Stimulated activated CD4-positive, alpha-beta T cell treated with anti-CD3 and anti-CD28 coated beads, Interleukin-15, amount 100 ng/mL, for 1 hour (primary cell): ENCODE results near the gene OMA1.
"Not testable (repeated sequence)": the region's sequence is repeated elsewhere in the genome, so short reads cannot be mapped to it uniquely, and the experiment has no call there.

ENCODE experiments used
- DNase-seq, 2 donors: peaks; one replicate each; pipeline ENCODE4 v3.0.0-alpha.2; 2020; ENCODE audit warnings: low read depth in 1 of 2, low spot score in 1 of 2

The OMA1 gene

GRCh38 chr1:58573705-58574591, 27.4 kb upstream of the OMA1 start:
- peak in 1 of 2 donors; percentile 2 for DNase-seq

GRCh38 chr1:58573138-58573537, 26.6 kb upstream of the OMA1 start:
- DNase-seq, result no peak

- DNase-seq, result no peak
Observed at GRCh38 chr1:58572690-58573089, 26.2 kb upstream of the OMA1 start.

GRCh38 chr1:58571616-58572015, 25.1 kb upstream of the OMA1 start:
- DNase-seq, result no peak

GRCh38 chr1:58570817-58571216, 24.3 kb upstream of the OMA1 start:
- no peak for DNase-seq

- no peak for DNase-seq
Observed at GRCh38 chr1:58570094-58570493, 23.6 kb upstream of the OMA1 start.

- DNase-seq, result no peak
Observed at GRCh38 chr1:58568911-58569310, 22.4 kb upstream of the OMA1 start.

- DNase-seq, result no peak
Observed at GRCh38 chr1:58568271-58568860, 21.8 kb upstream of the OMA1 start.

GRCh38 chr1:58566339-58566738, 19.8 kb upstream of the OMA1 start:
- DNase-seq, result no peak

- not testable (repeated sequence) for DNase-seq
Observed at GRCh38 chr1:58563715-58564114, 17.2 kb upstream of the OMA1 start.

- DNase-seq, result no peak
Observed at GRCh38 chr1:58561633-58562032, 15.1 kb upstream of the OMA1 start.

GRCh38 chr1:58555393-58555792, 8.9 kb upstream of the OMA1 start:
- no peak for DNase-seq

GRCh38 chr1:58551186-58552140, 4.9 kb upstream of the OMA1 start:
- no peak for DNase-seq

GRCh38 chr1:58549291-58549690, 2.8 kb upstream of the OMA1 start:
- not testable (repeated sequence) for DNase-seq

- DNase-seq, result no peak
Observed at GRCh38 chr1:58548371-58548770, 1.8 kb upstream of the OMA1 start.

GRCh38 chr1:58545591-58546519, 671 bp downstream of the OMA1 start:
- peak; percentile 57 to 61 for DNase-seq

- DNase-seq, result no peak
Observed at GRCh38 chr1:58543260-58543659, 3.3 kb downstream of the OMA1 start.

GRCh38 chr1:58539553-58539952, 7.0 kb downstream of the OMA1 start:
- DNase-seq, result no peak

- DNase-seq, result no peak
Observed at GRCh38 chr1:58538821-58539220, 7.7 kb downstream of the OMA1 start.

GRCh38 chr1:58531842-58532241, 14.7 kb downstream of the OMA1 start:
- not testable (repeated sequence) for DNase-seq
